Naive B cell (primary cell): ENCODE results near the gene MIER2. TPM values are rescaled to one million over a fixed set of nuclear protein-coding genes. Genes with fewer than 3 reads are reported as not detected.
"Not testable (repeated sequence)": the region's sequence is repeated elsewhere in the genome, so short reads cannot be mapped to it uniquely, and the experiment has no call there.

Source experiments
- ATAC-seq, 2 donors: fragments of 150-1000 bp; cut with Tn5 transposase; 2 replicates each; pipeline ENCODE4 v1.10.0; 2021; ENCODE audit warnings: low read depth in 2 of 2, mild to moderate bottlenecking in 2 of 2, moderate library complexity in 2 of 2
- DNase-seq: peaks from one replicate; pipeline ENCODE4 v3.0.0; 2022
- H3K27ac Mint-ChIP-seq, 6 donors: one replicate each; pipeline ENCODE4 v1.8.0; 2020 to 2022; ENCODE audit warnings: mild to moderate bottlenecking in 6 of 6, mixed read lengths in 6 of 6, moderate library complexity in 5 of 6, inconsistent platforms in 2 of 6
- H3K27me3 Mint-ChIP-seq, 3 donors: one replicate each; pipeline ENCODE4 v1.8.0; 2021 to 2022; ENCODE audit warnings: mixed read lengths in 3 of 3, mild to moderate bottlenecking in 1 of 3
- H3K36me3 Mint-ChIP-seq, 2 donors: one replicate each; pipeline ENCODE4 v1.8.0; 2020 to 2022; ENCODE audit warnings: mixed read lengths in 2 of 2, inconsistent platforms in 1 of 2, mild to moderate bottlenecking in 1 of 2
- H3K4me1 Mint-ChIP-seq, 3 donors: one replicate each; pipeline ENCODE4 v1.8.0; 2020 to 2022; ENCODE audit warnings: mixed read lengths in 3 of 3, inconsistent platforms in 1 of 3, mild to moderate bottlenecking in 1 of 3, moderate library complexity in 1 of 3
- H3K4me3 Mint-ChIP-seq, 8 donors: one replicate each; pipeline ENCODE4 v1.8.0; 2020 to 2022; ENCODE audit warnings: mild to moderate bottlenecking in 8 of 8, mixed read lengths in 8 of 8, moderate library complexity in 8 of 8, inconsistent platforms in 2 of 8
- H3K9me3 Mint-ChIP-seq, 7 donors: one replicate each; pipeline ENCODE4 v1.8.0; 2020 to 2022; ENCODE audit warnings: mixed read lengths in 7 of 7, mild to moderate bottlenecking in 5 of 7, inconsistent platforms in 2 of 7, moderate library complexity in 1 of 7
- polyA plus RNA-seq, 6 donors: library from polyadenylated mRNA; unstranded; fragments of 300-500 nt; fragmentation: Illumina TruSeq; gene quantifications; one replicate each; pipeline ENCODE4 v1.2.3, GENCODE V29; 2021; ENCODE audit warnings: low read depth in 6 of 6

Gene MIER2, protein sequence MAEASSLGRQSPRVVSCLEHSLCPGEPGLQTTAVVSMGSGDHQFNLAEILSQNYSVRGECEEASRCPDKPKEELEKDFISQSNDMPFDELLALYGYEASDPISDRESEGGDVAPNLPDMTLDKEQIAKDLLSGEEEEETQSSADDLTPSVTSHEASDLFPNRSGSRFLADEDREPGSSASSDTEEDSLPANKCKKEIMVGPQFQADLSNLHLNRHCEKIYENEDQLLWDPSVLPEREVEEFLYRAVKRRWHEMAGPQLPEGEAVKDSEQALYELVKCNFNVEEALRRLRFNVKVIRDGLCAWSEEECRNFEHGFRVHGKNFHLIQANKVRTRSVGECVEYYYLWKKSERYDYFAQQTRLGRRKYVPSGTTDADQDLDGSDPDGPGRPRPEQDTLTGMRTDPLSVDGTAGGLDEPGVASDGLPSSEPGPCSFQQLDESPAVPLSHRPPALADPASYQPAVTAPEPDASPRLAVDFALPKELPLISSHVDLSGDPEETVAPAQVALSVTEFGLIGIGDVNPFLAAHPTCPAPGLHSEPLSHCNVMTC
- polyA plus RNA-seq, result 1 to 10 TPM; 2.4 to 5.1 (median 3.9) TPM

GRCh38 chr19:344625-345319 is at the start of gene MIER2:
Gene MIER2, minus strand, starts transcription at chr19:344796. Its CDS starts 14 bp downstream, at chr19:344782.
- DNase-seq (peak; percentile 85), ATAC-seq (peak; percentile 96 to 97)
- H3K9me3 Mint-ChIP-seq, result peaks cover 0 to 4% (median 0%) of the 10 kb centered on the region in 7 donors
- peak within 1 kb of the TSS; percentile 40 to 89 (median 78) for H3K27ac Mint-ChIP-seq
- H3K4me1 Mint-ChIP-seq, result peaks cover 41 to 51% (median 45%) of the 10 kb centered on the region in 3 donors
- H3K4me3 Mint-ChIP-seq, result peak within 1 kb of the TSS; percentile 74 to 91 (median 88)
- peaks cover 0 to 6% (median 0%) of the 10 kb centered on the region in 3 donors for H3K27me3 Mint-ChIP-seq
- H3K36me3 Mint-ChIP-seq, result peaks cover 0 to 2% of the 10 kb centered on the region in 2 donors

DNA sequence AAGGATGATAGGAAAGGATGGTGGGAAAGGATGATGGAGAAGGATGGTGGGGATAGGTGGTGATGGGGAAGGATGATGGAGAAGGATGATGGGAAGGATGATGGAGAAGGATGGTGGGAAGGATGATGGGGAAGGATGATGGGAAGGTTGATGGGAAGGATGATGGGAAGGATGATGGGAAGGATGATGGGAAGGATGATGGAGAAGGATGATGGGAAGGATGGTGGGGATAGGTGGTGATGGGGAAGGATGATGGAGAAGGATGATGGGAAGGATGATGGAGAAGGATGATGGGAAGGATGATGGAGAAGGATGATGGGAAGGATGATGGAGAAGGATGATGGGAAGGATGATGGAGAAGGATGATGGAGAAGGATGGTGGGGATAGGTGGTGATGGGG is 49.0 kb upstream of the MIER2 start:
- peaks cover 0 to 13% (median 8%) of the 10 kb centered on the region in 3 donors for H3K4me1 Mint-ChIP-seq
- peaks cover 0 to 10% of the 10 kb centered on the region in 2 donors for H3K36me3 Mint-ChIP-seq
- H3K27me3 Mint-ChIP-seq, DNase-seq, H3K4me3 Mint-ChIP-seq, ATAC-seq: not testable (repeated sequence)
- H3K9me3 Mint-ChIP-seq, result peaks cover 3 to 18% (median 11%) of the 10 kb centered on the region in 7 donors
- peak overlapping the region in 2 of 6 donors; percentile 84 to 94 for H3K27ac Mint-ChIP-seq

- Mint-ChIP-seq H3K9me3 (peaks cover 4 to 16% (median 10%) of the 10 kb centered on the region in 7 donors), H3K36me3 (peaks cover 0 to 10% of the 10 kb centered on the region in 2 donors), H3K27me3 (peaks cover under 1 to 13% (median 8%) of the 10 kb centered on the region in 3 donors), H3K4me3 (no peak overlapping the region), H3K4me1 (peaks cover 0 to 13% (median 8%) of the 10 kb centered on the region in 3 donors), H3K27ac (peak overlapping the region in 2 of 6 donors; percentile 59 to 84)
- DNase-seq (no peak), ATAC-seq (no peak)
Observed at GRCh38 chr19:392375-392970, 47.9 kb upstream of the MIER2 start.

- Mint-ChIP-seq H3K36me3 (peaks cover 0 to 10% of the 10 kb centered on the region in 2 donors), H3K4me1 (peaks cover 0 to 13% (median 8%) of the 10 kb centered on the region in 3 donors), H3K4me3 (no peak overlapping the region), H3K9me3 (peaks cover 4 to 16% (median 10%) of the 10 kb centered on the region in 7 donors), H3K27ac (no peak overlapping the region), H3K27me3 (peaks cover 3 to 15% (median 8%) of the 10 kb centered on the region in 3 donors)
- DNase-seq (no peak), ATAC-seq (no peak)
Observed at GRCh38 chr19:391726-392374, 47.3 kb upstream of the MIER2 start.

GRCh38 chr19:391207-391557 is 46.6 kb upstream of the MIER2 start:
- DNase-seq, result no peak
- peak overlapping the region in 1 of 6 donors; percentile 64 for H3K27ac Mint-ChIP-seq
- peaks cover 0 to 10% of the 10 kb centered on the region in 2 donors for H3K36me3 Mint-ChIP-seq
- no peak overlapping the region for H3K4me3 Mint-ChIP-seq
- peaks cover 6 to 18% (median 8%) of the 10 kb centered on the region in 3 donors for H3K27me3 Mint-ChIP-seq
- ATAC-seq, result no peak
- H3K9me3 Mint-ChIP-seq, result peaks cover 4 to 16% (median 10%) of the 10 kb centered on the region in 7 donors
- peaks cover 0 to 13% (median 8%) of the 10 kb centered on the region in 3 donors for H3K4me1 Mint-ChIP-seq

- Mint-ChIP-seq H3K9me3 (peaks cover 1 to 14% (median 6%) of the 10 kb centered on the region in 7 donors), H3K27ac (no peak overlapping the region), H3K27me3 (peaks cover 8 to 24% (median 12%) of the 10 kb centered on the region in 3 donors), H3K36me3 (peaks cover 0 to 10% of the 10 kb centered on the region in 2 donors), H3K4me1 (peaks cover 0 to 10% (median 5%) of the 10 kb centered on the region in 3 donors), H3K4me3 (no peak overlapping the region)
- no peak for ATAC-seq
- no peak for DNase-seq
Observed at GRCh38 chr19:390386-391206, 46.0 kb upstream of the MIER2 start.

GRCh38 chr19:389935-390289 is 45.3 kb upstream of the MIER2 start:
- Mint-ChIP-seq H3K27me3 (peaks cover 8 to 28% (median 19%) of the 10 kb centered on the region in 3 donors), H3K9me3 (peaks cover 0 to 11% (median 5%) of the 10 kb centered on the region in 7 donors), H3K36me3 (peaks cover 0 to 10% of the 10 kb centered on the region in 2 donors), H3K27ac (no peak overlapping the region), H3K4me1 (peaks cover 0 to 7% (median 3%) of the 10 kb centered on the region in 3 donors), H3K4me3 (no peak overlapping the region)
- ATAC-seq, result no peak
- no peak for DNase-seq

DNA sequence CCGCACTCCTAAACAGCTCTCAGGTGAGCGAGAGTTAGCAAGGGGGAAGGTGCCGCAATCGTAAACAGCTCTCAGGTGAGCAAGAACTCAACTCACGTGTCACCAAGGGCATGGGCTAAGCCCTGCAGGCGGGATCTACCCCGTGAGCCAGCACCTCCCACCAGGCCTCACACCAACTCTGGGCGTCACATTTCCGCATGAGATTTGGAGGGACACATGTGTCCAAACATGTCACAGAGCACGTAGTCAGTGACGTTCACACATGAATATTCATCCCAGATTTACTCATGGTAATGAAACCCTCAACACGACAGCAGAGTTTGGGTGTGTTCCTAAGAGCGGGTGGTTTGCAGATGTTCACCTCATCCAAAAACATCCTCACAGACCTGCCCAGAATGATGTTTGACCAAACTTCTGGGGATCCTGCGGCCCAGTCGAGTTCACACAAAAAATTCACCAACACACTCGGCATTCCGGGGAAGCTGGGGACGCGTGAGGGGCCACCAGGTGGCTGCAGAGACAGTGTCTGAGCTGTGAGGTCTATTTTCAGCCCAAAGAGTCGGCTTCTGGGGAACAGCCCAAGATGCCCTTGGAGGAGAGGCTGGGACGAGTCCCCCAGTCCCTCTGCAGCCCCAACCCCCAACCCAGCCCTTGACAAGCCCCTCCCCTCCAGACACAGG is 44.8 kb upstream of the MIER2 start:
- no peak overlapping the region for H3K27ac Mint-ChIP-seq
- H3K9me3 Mint-ChIP-seq, result peaks cover 2 to 11% (median 5%) of the 10 kb centered on the region in 7 donors
- H3K4me1 Mint-ChIP-seq, result peaks cover 1 to 7% (median 3%) of the 10 kb centered on the region in 3 donors
- no peak for ATAC-seq
- peaks cover 8 to 31% (median 22%) of the 10 kb centered on the region in 3 donors for H3K27me3 Mint-ChIP-seq
- H3K36me3 Mint-ChIP-seq, result peaks cover 0 to 10% of the 10 kb centered on the region in 2 donors
- no peak for DNase-seq
- H3K4me3 Mint-ChIP-seq, result no peak overlapping the region

DNA sequence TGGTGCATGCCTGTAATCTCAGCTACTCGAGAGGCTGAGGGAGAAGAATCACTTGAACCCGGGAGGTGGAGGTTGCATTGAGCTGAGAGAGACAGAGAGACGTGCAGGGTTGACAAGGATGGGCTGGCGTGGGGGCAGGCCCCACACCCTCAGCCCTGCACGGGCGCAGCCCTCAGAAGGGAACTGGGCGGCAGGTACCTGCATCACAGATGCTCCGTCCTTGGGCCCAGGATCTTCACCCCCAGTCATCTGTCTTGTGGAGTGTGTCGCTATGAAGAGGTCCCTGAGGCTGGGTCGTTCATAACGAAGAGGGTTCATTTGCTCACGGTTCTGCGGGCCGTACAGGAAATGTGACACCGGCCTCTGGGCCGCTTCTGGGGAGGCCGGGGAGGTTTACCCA is 44.1 kb upstream of the MIER2 start:
- H3K36me3 Mint-ChIP-seq, result peaks cover 0 to 10% of the 10 kb centered on the region in 2 donors
- peaks cover 3 to 11% (median 5%) of the 10 kb centered on the region in 7 donors for H3K9me3 Mint-ChIP-seq
- H3K27me3 Mint-ChIP-seq, result peaks cover 8 to 38% (median 27%) of the 10 kb centered on the region in 3 donors
- H3K4me3 Mint-ChIP-seq, result no peak overlapping the region
- DNase-seq, result no peak
- no peak overlapping the region for H3K27ac Mint-ChIP-seq
- ATAC-seq, result no peak
- peaks cover 3 to 7% (median 5%) of the 10 kb centered on the region in 3 donors for H3K4me1 Mint-ChIP-seq

DNA sequence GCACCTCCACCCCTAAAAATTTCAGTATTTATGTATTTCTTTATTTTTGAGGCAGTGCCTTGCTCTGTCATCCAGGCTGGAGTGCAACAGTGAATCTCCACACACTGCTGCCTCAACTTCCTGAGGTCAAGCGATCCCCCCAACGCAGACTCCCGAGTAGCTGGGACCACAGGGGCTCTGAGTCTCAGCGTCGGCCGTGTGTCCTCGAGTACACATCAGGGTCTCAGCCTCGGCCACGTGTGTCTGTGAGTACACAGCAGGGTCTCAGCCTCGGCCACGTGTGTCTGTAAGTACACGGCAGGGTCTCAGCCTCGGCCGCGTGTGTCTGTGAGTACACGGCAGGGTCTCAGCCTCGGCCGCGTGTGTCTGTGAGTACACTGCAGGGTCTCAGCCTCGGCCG is 43.2 kb upstream of the MIER2 start:
- DNase-seq (no peak), ATAC-seq (no peak)
- Mint-ChIP-seq H3K27me3 (peaks cover 8 to 43% (median 28%) of the 10 kb centered on the region in 3 donors), H3K27ac (no peak overlapping the region), H3K4me3 (no peak overlapping the region), H3K4me1 (peaks cover 6 to 7% (median 6%) of the 10 kb centered on the region in 3 donors), H3K9me3 (peaks cover 2 to 11% (median 5%) of the 10 kb centered on the region in 7 donors), H3K36me3 (peaks cover 0 to 10% of the 10 kb centered on the region in 2 donors)

- not testable (repeated sequence) for DNase-seq, H3K4me3 Mint-ChIP-seq, ATAC-seq, H3K27ac Mint-ChIP-seq
- Mint-ChIP-seq H3K9me3 (peaks cover 2 to 13% (median 8%) of the 10 kb centered on the region in 7 donors), H3K36me3 (peaks cover 0 to 14% of the 10 kb centered on the region in 2 donors), H3K27me3 (peaks cover 8 to 43% (median 32%) of the 10 kb centered on the region in 3 donors), H3K4me1 (peaks cover 10 to 14% (median 10%) of the 10 kb centered on the region in 3 donors)
Observed at GRCh38 chr19:386632-387301, 42.2 kb upstream of the MIER2 start.
